WTC11 (cell line): ENCODE results near the gene KCNIP4.

Experiments
- ARID4B ChIP-seq: sonication (generic); formaldehyde crosslinking; IDR thresholded peaks from 2 replicates; pipeline ENCODE4 v1.8.0; 2023; ENCODE audit warnings: missing genetic modification reagents, mild to moderate bottlenecking, borderline replicate concordance
- ATF1 ChIP-seq: sonication (generic); formaldehyde crosslinking; IDR thresholded peaks from 2 replicates; pipeline ENCODE4 v1.8.1; 2023; ENCODE audit warnings: mild to moderate bottlenecking, moderate library complexity, missing genetic modification reagents
- CTCF ChIP-seq: fragments of 200-600 bp; IDR thresholded peaks from 2 replicates; pipeline ENCODE4 v1.8.0; 2022; ENCODE audit warnings: antibody characterized with exemption
- ELF4 ChIP-seq: sonication (generic); formaldehyde crosslinking; IDR thresholded peaks from 2 replicates; pipeline ENCODE4 v1.8.1; 2022; ENCODE audit warnings: low read depth, mild to moderate bottlenecking, moderate library complexity, missing genetic modification reagents
- MLX ChIP-seq: sonication (generic); formaldehyde crosslinking; IDR thresholded peaks from 2 replicates; pipeline ENCODE4 v1.8.1; 2023; ENCODE audit warnings: mild to moderate bottlenecking, missing genetic modification reagents, moderate library complexity
- NFE2L1 ChIP-seq: sonication (generic); formaldehyde crosslinking; IDR thresholded peaks from 2 replicates; pipeline ENCODE4 v1.8.1; 2023; ENCODE audit warnings: missing genetic modification reagents
- NR3C1 ChIP-seq: sonication (generic); formaldehyde crosslinking; conservative IDR thresholded peaks from 2 replicates; pipeline ENCODE4 v1.8.1; 2023; ENCODE audit warnings: low read depth, mild to moderate bottlenecking, missing genetic modification reagents
- RELA ChIP-seq: sonication (generic); formaldehyde crosslinking; IDR thresholded peaks from 2 replicates; pipeline ENCODE4 v1.8.1; 2022; ENCODE audit warnings: missing genetic modification reagents, mild to moderate bottlenecking, borderline replicate concordance
- TCF7 ChIP-seq: sonication (generic); formaldehyde crosslinking; IDR thresholded peaks from 2 replicates; pipeline ENCODE4 v1.8.0; 2022; ENCODE audit warnings: mild to moderate bottlenecking, low read depth, missing genetic modification reagents, moderate library complexity
- TP53 ChIP-seq: sonication (generic); formaldehyde crosslinking; IDR thresholded peaks from 2 replicates; pipeline ENCODE4 v1.8.1; 2023; ENCODE audit warnings: mild to moderate bottlenecking, missing genetic modification reagents
- ZNF138 ChIP-seq: sonication (generic); formaldehyde crosslinking; conservative IDR thresholded peaks from 2 replicates; pipeline ENCODE4 v1.8.1; 2022; ENCODE audit warnings: mild to moderate bottlenecking, moderate library complexity, missing genetic modification reagents

GRCh38 chr4:20944961-20945360 is 1003.6 kb downstream of the KCNIP4 start:
- TF ChIP-seq TP53 (CRISPR knock-in tag) (no peak), RELA (CRISPR knock-in tag) (no peak), TCF7 (CRISPR knock-in tag) (no peak), CTCF (no peak), ATF1 (no peak), ZNF138 (no peak), NR3C1 (CRISPR knock-in tag) (no peak), NFE2L1 (CRISPR knock-in tag) (no peak), ELF4 (CRISPR knock-in tag) (no peak), ARID4B (no peak), MLX (no peak)
